SK-N-DZ (cell line): ENCODE results near the gene GOLGA6L26.

ENCODE experiments used
- small RNA-seq, 2 experiments: library from RNA; depleted of rRNA; stranded (forward); fragments of <200 nt; gene quantifications; one replicate each; pipeline ENCODE3, GENCODE V24; 2014

Gene GOLGA6L26

Small RNAs within 50 kb of the gene (small RNA-seq; reads per million reads assigned to genes)
- 0 reads per million in 2 experiments for gene RN7SL536P
